ENCODE results near the gene ALDH3A1.
A peak's percentile ranks its signal among the peaks of the same experiment; 100 is the strongest.
"Not testable (repeated sequence)": the region's sequence is repeated elsewhere in the genome, so short reads cannot be mapped to it uniquely, and the experiment has no call there.

ALDH3A1 gene

GRCh38 chr17:19747829-19748806 lies at the start of gene ALDH3A1:
Gene ALDH3A1 (minus strand): TSS chr17:19748298. CDS start chr17:19745129, 3,169 bp downstream.
- DNase-seq, result no peak

- DNase-seq, result no peak
Observed at GRCh38 chr17:19796457-19796856, 48.4 kb upstream of the ALDH3A1 start.

- DNase-seq, result no peak
Observed at GRCh38 chr17:19791918-19792550, 43.9 kb upstream of the ALDH3A1 start.

GRCh38 chr17:19787733-19788357 lies 39.7 kb upstream of the ALDH3A1 start:
- DNase-seq, result no peak

- DNase-seq, result no peak
Observed at GRCh38 chr17:19785854-19786253, 37.8 kb upstream of the ALDH3A1 start.

- DNase-seq, result no peak
Observed at GRCh38 chr17:19781488-19782458, 33.7 kb upstream of the ALDH3A1 start.

GRCh38 chr17:19780846-19781245 lies 32.7 kb upstream of the ALDH3A1 start:
- DNase-seq, result no peak

GRCh38 chr17:19773534-19773933 lies 25.4 kb upstream of the ALDH3A1 start:
- no peak for DNase-seq

- DNase-seq, result no peak
Observed at GRCh38 chr17:19771971-19772630, 24.0 kb upstream of the ALDH3A1 start.

GRCh38 chr17:19770985-19771735 lies 23.1 kb upstream of the ALDH3A1 start:
- no peak for DNase-seq

GRCh38 chr17:19769946-19770652 lies 22.0 kb upstream of the ALDH3A1 start:
- DNase-seq, result peak; percentile 55

GRCh38 chr17:19768046-19768782 lies 20.1 kb upstream of the ALDH3A1 start:
- no peak for DNase-seq

- no peak for DNase-seq
Observed at GRCh38 chr17:19766421-19767270, 18.5 kb upstream of the ALDH3A1 start.

- no peak for DNase-seq
Observed at GRCh38 chr17:19766016-19766415, 17.9 kb upstream of the ALDH3A1 start.

GRCh38 chr17:19763991-19764390 lies 15.9 kb upstream of the ALDH3A1 start:
- not testable (repeated sequence) for DNase-seq

- DNase-seq, result no peak
Observed at GRCh38 chr17:19763416-19763815, 15.3 kb upstream of the ALDH3A1 start.

- peak; percentile 53 for DNase-seq
Observed at GRCh38 chr17:19762515-19762961, 14.4 kb upstream of the ALDH3A1 start.

GRCh38 chr17:19760746-19761145 lies 12.6 kb upstream of the ALDH3A1 start:
- DNase-seq, result no peak
